SKM-1 (cell line): Measurements from ENCODE around the gene ZNF669.
"Not testable (repeated sequence)": the region's sequence is repeated elsewhere in the genome, so short reads cannot be mapped to it uniquely, and the experiment has no call there.

Experiments
- DNase-seq: peaks from one replicate; lab custom pipeline; 2025; ENCODE audit not compliant: unreplicated experiment; lab: John Stamatoyannopoulos, UW

Gene ZNF669

GRCh38 chr1:247103859-247104591 is at the start of gene ZNF669:
Gene ZNF669, minus strand, starts transcription at chr1:247104356. Its CDS starts 157 bp downstream, at chr1:247104199.
- DNase-seq: peak; percentile 98

GRCh38 chr1:247147781-247148180 is 43.6 kb upstream of the ZNF669 start:
- no peak for DNase-seq

GRCh38 chr1:247147120-247147519 is 43.0 kb upstream of the ZNF669 start:
- DNase-seq: not testable (repeated sequence)

- no peak for DNase-seq
Measured at GRCh38 chr1:247146671-247147070, 42.5 kb upstream of the ZNF669 start.

GRCh38 chr1:247145279-247145678 is 41.1 kb upstream of the ZNF669 start:
- no peak for DNase-seq

- DNase-seq: not testable (repeated sequence)
Measured at GRCh38 chr1:247139557-247139956, 35.4 kb upstream of the ZNF669 start.

- DNase-seq: no peak
Measured at GRCh38 chr1:247131236-247131635, 27.1 kb upstream of the ZNF669 start.

GRCh38 chr1:247127519-247128282 is 23.5 kb upstream of the ZNF669 start:
- DNase-seq: peak; percentile 18

- DNase-seq: not testable (repeated sequence)
Measured at GRCh38 chr1:247126601-247127000, 22.4 kb upstream of the ZNF669 start.

- DNase-seq: not testable (repeated sequence)
Measured at GRCh38 chr1:247126166-247126565, 22.0 kb upstream of the ZNF669 start.

GRCh38 chr1:247121382-247121781 is 17.2 kb upstream of the ZNF669 start:
- no peak for DNase-seq

- not testable (repeated sequence) for DNase-seq
Measured at GRCh38 chr1:247120408-247120668, 16.2 kb upstream of the ZNF669 start.

- no peak for DNase-seq
Measured at GRCh38 chr1:247119600-247120407, 15.6 kb upstream of the ZNF669 start.

GRCh38 chr1:247118946-247119446 is 14.8 kb upstream of the ZNF669 start:
- DNase-seq: peak; percentile 69

GRCh38 chr1:247115545-247115944 is 11.4 kb upstream of the ZNF669 start:
- no peak for DNase-seq

GRCh38 chr1:247115141-247115510 is 11.0 kb upstream of the ZNF669 start:
- no peak for DNase-seq

- no peak for DNase-seq
Measured at GRCh38 chr1:247114351-247115140, 10.4 kb upstream of the ZNF669 start.

GRCh38 chr1:247113733-247114271 is 9.6 kb upstream of the ZNF669 start:
- no peak for DNase-seq

GRCh38 chr1:247113094-247113497 is 8.9 kb upstream of the ZNF669 start:
- no peak for DNase-seq

- DNase-seq: no peak
Measured at GRCh38 chr1:247112479-247112781, 8.3 kb upstream of the ZNF669 start.
